Coronary artery (tissue), 2 donors: ENCODE data around the gene C1QTNF1.
A peak's percentile ranks its signal among the peaks of the same experiment; 100 is the strongest.

Source experiments
- DNase-seq: peaks from one replicate; pipeline ENCODE4 v3.0.0-alpha.2; 2017; ENCODE audit warnings: low spot score
- H3K27ac ChIP-seq, 2 donors: fragments of 200-600 bp; sonication (generic); one replicate each; pipeline ENCODE4 v1.5.1; 2016 to 2019
- H3K4me3 ChIP-seq: fragments of 200-600 bp; sonication (generic); 2 replicates; pipeline ENCODE4 v1.5.1; 2016; ENCODE audit warnings: mild to moderate bottlenecking, moderate library complexity
- TF ChIP-seq, protein P1 (sequence below): fragments of 200-600 bp; sonication (generic); IDR thresholded peaks from one replicate; pipeline ENCODE4 v1.5.1; 2019; ENCODE audit warnings: antibody characterized with exemption

C1QTNF1 gene

DNA sequence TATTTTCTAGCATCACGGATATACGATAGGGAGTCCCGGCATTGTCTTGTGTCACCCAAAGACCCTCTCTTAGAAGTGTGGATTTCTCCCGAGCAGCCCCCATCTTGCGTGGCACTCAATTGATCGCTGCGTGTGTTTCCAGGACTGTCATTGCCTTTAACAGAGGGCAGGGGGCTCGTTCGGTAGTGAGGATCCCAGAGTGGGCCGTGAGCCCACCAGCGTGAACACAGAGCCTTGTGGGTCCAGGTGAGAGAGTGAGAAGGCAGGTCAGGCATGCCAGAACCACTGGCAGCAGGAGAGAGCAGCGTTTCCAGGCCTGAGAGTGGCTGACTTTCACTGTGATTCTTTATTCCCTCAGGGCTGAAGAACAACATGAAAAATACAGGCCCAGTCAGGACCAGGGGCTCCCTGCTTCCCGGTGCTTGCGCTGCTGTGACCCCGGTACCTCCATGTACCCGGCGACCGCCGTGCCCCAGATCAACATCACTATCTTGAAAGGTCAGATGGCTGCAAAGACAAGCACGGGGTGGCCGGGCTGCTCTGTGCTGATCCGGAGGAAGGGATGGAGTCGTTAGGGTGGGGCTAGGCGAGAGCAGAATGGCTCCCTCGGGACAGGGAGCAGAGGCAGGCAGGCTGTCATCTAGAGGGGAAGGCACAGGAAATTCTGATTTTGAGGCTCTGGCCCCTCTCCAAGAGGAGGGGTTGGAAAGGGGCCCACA is 22.4 kb downstream of the C1QTNF1 start:
- H3K27ac ChIP-seq: peak overlapping the region; percentile 57 to 83
- DNase-seq: no peak
- H3K4me3 ChIP-seq: peak overlapping the region; percentile 48
- TF ChIP-seq, protein P1, sequence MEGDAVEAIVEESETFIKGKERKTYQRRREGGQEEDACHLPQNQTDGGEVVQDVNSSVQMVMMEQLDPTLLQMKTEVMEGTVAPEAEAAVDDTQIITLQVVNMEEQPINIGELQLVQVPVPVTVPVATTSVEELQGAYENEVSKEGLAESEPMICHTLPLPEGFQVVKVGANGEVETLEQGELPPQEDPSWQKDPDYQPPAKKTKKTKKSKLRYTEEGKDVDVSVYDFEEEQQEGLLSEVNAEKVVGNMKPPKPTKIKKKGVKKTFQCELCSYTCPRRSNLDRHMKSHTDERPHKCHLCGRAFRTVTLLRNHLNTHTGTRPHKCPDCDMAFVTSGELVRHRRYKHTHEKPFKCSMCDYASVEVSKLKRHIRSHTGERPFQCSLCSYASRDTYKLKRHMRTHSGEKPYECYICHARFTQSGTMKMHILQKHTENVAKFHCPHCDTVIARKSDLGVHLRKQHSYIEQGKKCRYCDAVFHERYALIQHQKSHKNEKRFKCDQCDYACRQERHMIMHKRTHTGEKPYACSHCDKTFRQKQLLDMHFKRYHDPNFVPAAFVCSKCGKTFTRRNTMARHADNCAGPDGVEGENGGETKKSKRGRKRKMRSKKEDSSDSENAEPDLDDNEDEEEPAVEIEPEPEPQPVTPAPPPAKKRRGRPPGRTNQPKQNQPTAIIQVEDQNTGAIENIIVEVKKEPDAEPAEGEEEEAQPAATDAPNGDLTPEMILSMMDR: no peak

DNA sequence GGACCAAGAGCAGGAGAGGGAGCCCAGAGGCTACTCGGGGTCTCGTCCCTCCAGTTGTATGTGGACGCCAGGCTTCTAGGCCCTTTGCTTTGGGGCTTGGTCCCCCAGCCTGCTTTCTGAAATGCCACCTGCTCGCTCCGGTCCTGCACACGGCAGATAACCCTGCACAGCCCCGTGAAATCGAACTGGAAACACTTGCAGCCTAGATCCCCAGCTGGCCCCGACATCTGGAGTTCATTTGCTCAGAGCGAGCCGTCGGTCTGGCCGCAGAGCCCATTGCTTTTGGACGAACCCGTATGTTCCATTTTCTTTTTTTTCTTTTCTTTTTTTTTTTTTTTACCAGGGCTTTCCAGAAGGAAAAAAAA is 22.9 kb downstream of the C1QTNF1 start:
- Histone ChIP-seq H3K27ac (peak overlapping the region; percentile 57 to 83), H3K4me3 (peak overlapping the region; percentile 48)
- DNase-seq: no peak
- TF ChIP-seq, protein P1: no peak

DNA sequence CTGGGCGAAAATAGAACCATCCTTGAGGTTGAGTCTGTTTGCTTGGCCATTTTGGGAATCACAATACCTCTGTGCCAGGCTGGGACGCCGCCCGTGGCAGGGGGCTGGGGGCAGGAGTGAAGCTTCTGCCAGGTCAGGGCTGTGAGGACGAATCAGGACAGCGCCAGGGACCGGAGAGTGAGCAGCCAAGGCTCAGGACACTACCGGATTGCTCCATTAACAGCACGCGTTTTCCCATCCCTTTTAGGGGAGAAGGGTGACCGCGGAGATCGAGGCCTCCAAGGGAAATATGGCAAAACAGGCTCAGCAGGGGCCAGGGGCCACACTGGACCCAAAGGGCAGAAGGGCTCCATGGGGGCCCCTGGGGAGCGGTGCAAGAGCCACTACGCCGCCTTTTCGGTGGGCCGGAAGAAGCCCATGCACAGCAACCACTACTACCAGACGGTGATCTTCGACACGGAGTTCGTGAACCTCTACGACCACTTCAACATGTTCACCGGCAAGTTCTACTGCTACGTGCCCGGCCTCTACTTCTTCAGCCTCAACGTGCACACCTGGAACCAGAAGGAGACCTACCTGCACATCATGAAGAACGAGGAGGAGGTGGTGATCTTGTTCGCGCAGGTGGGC is 23.4 kb downstream of the C1QTNF1 start:
- H3K4me3 ChIP-seq: no peak overlapping the region
- no peak for DNase-seq
- TF ChIP-seq, protein P1: no peak
- H3K27ac ChIP-seq: peak overlapping the region; percentile 57 to 80

DNA sequence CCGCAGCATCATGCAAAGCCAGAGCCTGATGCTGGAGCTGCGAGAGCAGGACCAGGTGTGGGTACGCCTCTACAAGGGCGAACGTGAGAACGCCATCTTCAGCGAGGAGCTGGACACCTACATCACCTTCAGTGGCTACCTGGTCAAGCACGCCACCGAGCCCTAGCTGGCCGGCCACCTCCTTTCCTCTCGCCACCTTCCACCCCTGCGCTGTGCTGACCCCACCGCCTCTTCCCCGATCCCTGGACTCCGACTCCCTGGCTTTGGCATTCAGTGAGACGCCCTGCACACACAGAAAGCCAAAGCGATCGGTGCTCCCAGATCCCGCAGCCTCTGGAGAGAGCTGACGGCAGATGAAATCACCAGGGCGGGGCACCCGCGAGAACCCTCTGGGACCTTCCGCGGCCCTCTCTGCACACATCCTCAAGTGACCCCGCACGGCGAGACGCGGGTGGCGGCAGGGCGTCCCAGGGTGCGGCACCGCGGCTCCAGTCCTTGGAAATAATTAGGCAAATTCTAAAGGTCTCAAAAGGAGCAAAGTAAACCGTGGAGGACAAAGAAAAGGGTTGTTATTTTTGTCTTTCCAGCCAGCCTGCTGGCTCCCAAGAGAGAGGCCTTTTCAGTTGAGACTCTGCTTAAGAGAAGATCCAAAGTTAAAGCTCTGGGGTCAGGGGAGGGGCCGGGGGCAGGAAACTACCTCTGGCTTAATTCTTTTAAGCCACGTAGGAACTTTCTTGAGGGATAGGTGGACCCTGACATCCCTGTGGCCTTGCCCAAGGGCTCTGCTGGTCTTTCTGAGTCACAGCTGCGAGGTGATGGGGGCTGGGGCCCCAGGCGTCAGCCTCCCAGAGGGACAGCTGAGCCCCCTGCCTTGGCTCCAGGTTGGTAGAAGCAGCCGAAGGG is 24.2 kb downstream of the C1QTNF1 start:
- H3K4me3 ChIP-seq: no peak overlapping the region
- no peak for DNase-seq
- H3K27ac ChIP-seq: peak overlapping the region; percentile 57 to 80
- TF ChIP-seq, protein P1: no peak

DNA sequence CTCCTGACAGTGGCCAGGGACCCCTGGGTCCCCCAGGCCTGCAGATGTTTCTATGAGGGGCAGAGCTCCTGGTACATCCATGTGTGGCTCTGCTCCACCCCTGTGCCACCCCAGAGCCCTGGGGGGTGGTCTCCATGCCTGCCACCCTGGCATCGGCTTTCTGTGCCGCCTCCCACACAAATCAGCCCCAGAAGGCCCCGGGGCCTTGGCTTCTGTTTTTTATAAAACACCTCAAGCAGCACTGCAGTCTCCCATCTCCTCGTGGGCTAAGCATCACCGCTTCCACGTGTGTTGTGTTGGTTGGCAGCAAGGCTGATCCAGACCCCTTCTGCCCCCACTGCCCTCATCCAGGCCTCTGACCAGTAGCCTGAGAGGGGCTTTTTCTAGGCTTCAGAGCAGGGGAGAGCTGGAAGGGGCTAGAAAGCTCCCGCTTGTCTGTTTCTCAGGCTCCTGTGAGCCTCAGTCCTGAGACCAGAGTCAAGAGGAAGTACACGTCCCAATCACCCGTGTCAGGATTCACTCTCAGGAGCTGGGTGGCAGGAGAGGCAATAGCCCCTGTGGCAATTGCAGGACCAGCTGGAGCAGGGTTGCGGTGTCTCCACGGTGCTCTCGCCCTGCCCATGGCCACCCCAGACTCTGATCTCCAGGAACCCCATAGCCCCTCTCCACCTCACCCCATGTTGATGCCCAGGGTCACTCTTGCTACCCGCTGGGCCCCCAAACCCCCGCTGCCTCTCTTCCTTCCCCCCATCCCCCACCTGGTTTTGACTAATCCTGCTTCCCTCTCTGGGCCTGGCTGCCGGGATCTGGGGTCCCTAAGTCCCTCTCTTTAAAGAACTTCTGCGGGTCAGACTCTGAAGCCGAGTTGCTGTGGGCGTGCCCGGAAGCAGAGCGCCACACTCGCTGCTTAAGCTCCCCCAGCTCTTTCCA is 25.1 kb downstream of the C1QTNF1 start:
- Histone ChIP-seq H3K4me3 (no peak overlapping the region), H3K27ac (peak overlapping the region; percentile 32 to 80)
- DNase-seq: no peak
- TF ChIP-seq, protein P1: no peak

DNA sequence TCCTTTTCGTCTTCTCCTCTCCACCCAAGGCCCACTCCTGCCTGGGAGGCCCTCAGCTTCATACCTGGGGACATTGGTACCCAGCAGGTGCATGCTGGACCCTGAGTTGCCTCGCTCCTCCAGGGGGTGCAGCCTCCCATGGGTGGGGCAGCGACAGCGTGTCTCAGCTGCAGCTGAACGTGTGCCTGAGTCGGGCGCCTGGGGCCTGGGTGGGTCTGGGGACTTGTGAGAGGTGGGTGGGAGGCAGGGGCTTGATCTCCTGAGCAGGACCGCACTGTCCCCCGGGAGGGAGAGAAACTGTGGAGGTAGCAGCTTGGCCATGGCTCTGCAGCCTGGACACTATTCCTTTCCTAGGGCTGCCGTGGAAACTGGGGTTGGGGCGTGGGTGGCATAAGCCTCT is 25.9 kb downstream of the C1QTNF1 start:
- TF ChIP-seq, protein P1: no peak
- DNase-seq: no peak
- no peak overlapping the region for H3K27ac ChIP-seq

More for the DNA sequence above, 25.9 kb downstream of the C1QTNF1 start:
- H3K4me3 ChIP-seq: no peak overlapping the region
